H54 (cell line): Measurements from ENCODE around the gene ALS2.

ENCODE experiments used
- DNase-seq: peaks from one replicate; pipeline ENCODE4 v3.0.0; 2011; ENCODE audit warnings: low spot score, mixed read lengths; ENCODE audit not compliant: insufficient read length
- FAIRE-seq: peaks from 3 replicates; lab custom pipeline; 2011; peaks lifted over from hg19 to GRCh38; lab: Jason Lieb, UNC
- POLR2A ChIP-seq: IDR thresholded peaks from 2 replicates; pipeline ENCODE4 v1.6.1; 2011; ENCODE audit warnings: low read depth, mild to moderate bottlenecking, low read length

Gene ALS2

DNA sequence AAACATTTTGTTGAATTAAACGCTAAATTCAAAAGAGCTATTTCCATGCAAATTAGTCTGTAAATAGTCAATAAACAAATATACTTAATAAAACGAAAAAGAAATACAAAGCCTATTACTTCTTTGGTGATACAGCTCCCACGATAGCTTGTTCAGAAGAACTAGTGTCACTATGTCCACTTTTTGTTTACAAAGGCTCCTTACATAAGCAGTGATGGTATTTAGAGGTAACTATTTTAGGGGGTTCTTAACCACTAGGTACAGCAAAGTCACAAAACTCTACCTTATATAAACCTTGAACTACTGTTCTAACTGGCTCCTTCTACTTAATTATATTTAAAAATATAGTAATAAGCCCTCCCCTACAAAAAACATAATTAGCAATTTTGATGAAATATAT is 21.9 kb downstream of the ALS2 start:
- TF ChIP-seq POLR2A = no peak
- FAIRE-seq = no peak
- DNase-seq = no peak

DNA sequence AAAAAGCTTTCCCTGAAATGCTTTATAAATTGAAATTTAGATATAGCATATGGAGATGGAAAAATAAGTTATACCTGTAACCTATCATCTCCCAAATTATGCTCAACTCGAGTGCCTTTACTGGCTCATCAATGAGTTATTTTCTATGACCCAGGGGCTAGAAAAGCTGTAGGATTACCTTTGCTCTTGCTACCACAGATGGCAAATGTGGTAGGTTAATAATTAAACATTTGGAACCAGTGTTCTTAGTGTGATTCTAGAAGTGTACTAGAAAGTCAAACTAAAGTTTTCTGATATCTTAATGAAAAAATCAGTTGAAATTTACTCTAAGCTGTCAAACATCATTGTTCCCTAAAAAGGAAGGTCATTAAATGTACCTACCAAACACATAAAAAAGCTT is 22.5 kb downstream of the ALS2 start:
- DNase-seq (no peak), FAIRE-seq (no peak)
- no peak for TF ChIP-seq POLR2A

DNA sequence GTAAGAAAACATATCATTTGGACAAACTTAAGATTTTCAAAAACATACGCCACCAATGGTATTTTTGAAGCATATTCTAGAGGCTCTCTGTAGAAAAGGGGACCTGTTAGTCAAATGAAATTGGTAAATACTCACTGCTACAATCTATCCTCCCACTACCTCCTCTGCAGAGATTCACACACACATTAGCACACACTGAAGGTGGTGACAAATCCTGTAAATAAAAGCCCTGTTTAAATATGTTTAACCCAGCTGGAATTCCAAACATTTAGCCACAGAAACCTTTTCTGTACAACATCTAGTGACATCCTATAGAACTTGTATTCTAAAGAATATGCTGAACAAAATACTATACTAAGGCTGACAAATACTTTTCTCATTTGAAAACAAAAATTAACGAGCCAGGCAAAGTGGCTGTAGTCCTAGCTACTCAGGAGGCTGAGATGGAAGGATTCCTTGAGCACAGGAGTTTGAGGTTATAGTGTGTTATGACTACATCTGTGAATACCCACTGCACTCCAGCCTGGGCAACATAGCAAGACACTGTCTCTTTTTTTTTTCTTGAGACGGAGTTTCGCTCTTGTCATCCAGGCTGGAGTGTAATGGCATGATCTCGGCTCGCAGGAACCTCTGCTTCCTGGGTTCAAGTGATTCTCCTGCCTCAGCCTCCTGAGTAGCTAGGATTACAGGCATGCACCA is 25.9 kb downstream of the ALS2 start:
- DNase-seq = no peak
- peak; percentile 11 for FAIRE-seq
- no peak for TF ChIP-seq POLR2A

DNA sequence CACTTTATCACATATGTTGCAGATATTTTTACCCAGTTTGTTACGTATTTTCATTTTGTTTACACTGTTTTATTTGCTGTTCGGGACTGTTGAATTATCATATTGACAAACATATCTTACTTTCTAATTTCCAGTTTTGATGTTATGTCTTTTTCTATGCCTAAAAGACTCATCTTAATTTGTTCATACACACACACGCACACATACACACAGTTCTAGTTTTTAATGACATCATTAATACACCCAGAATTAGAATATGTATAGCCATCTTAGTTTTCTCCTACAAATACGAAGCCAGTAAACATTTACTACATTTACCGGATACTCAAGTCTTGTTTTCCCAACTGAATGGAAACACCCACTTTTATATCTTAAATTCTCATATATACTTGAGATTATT is 29.2 kb downstream of the ALS2 start:
- DNase-seq (no peak), FAIRE-seq (peak; percentile 58)
- TF ChIP-seq POLR2A = no peak

DNA sequence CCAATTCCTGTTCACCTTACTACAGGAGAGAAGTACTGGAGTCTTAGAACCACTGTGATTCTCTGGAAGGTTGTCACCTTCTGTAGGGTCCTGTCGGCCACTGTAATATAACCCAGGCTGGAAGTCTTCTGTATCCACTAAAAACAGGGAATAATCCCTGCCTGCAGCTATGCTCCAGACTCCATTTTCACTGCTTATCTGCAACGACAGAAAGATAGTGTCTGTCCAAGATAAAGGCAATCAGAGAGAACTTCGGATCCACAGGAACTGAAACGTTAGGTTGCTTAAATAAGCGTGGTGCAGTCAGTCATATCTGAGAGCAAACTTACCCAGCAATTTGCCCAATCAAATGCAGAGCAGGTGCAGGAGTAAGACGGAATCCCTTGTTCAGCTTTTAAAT is 34.2 kb downstream of the ALS2 start:
- FAIRE-seq = no peak
- TF ChIP-seq POLR2A = no peak
- no peak for DNase-seq

DNA sequence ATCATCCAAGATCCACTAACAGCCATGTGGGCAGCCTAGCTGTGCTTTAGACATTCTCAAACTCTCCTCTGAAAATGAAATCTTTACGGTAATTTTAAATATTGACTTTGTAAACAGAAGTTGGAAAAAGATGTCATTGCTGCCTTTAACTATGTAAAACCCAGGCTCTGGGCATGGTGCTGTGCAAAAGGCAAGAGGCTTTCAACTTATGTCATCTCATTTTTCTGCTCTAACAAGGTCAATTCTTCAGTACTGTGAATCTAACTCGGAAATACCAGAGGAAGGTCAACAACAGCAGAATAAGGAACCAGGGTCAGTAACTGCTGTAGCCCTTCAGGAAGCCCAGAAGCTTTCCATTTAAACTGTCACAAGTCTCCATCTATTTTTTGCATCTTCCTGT is 45.2 kb downstream of the ALS2 start:
- DNase-seq = no peak
- no peak for TF ChIP-seq POLR2A

DNA sequence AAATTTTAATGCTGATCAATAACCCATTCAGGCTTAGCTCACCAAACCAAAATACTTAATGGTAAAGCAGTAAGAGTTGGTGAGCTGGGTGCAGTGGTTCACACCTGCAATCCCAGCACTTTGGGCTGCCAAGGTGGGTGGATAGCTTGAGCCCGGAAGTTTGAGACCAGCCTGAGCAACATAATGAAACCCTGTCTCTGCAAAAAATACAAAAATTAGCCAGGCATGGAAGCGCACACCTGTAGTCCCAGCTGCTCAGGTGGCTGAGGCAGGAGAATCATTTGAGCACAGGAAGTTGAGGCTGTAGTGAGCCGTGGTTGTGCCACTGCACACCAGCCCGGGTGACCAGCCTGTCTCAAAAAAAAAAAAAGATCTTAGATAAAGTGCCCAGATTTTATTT is 46.6 kb downstream of the ALS2 start:
- FAIRE-seq (no peak), DNase-seq (no peak)
- no peak for TF ChIP-seq POLR2A

More for the DNA sequence above, 45.2 kb downstream of the ALS2 start:
- peak; percentile 62 for FAIRE-seq

DNA sequence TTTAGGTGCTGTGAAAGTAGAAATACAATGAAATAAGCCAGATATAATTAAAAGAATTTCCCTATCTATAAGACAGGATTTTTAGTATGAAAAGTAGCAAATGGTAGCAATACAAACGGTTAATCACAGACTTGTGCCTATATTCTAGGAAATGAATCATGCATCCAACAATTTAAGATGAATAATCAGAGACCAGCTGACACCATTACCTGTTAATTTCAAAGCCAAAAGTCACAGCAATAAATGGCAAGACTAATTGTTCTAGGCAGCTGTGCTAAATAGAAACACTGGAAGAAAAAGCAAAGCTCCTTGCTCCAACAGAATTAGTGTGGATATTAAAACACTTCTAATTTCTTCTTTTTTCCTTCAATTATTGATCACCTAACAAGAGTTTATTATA is 47.2 kb downstream of the ALS2 start:
- FAIRE-seq (peak; percentile 61), DNase-seq (no peak)
- TF ChIP-seq POLR2A = no peak

DNA sequence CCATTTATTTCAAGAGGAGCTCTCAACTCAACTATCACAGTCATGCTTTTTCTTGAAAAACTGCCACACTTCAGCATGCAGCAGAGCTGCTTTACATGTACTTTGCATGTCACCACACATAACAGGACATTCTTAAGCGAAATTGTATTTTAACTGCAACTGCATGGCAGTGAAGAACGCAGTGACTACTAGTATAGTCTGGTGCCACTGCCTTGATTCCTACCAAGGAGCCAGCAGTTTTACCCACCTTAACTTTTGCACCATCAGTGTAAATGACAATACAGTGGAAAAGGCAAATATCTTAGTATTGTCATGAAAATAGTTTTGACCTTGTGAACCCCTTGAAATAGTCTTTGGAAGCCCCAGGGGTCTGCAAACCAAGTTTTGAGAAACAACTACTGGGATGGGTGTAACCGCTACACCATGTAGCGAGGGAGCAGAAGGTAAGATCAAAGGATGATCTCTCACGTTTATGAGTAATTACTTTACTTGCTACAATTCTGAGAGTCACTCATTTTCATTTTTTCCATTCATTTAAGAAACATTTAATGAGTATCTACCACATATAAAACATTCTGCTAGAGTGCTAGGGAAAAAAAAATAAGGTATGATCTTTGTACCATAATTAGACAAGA is 50.0 kb downstream of the ALS2 start:
- FAIRE-seq (no peak), DNase-seq (no peak)
- no peak for TF ChIP-seq POLR2A

DNA sequence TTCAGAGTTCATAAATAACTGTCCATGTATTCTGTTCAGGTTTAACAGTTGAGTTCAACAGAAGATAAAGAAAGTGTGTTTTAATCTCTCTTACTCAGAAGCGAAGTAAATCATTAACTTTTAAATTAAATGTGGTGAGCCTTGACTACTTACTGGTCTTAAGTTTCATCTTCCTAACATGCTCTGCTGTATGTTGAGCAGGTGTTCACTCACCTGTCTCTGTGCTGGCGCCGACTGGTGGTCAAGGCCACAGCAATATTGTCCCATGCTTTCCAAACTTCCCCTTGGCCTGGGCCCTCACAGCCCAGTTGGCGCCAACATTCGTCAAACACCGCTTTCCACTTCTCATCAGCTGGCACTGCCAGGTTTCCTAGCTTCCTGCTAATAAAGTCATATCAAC is 65.3 kb downstream of the ALS2 start:
- DNase-seq (no peak), FAIRE-seq (no peak)
- TF ChIP-seq POLR2A = no peak

DNA sequence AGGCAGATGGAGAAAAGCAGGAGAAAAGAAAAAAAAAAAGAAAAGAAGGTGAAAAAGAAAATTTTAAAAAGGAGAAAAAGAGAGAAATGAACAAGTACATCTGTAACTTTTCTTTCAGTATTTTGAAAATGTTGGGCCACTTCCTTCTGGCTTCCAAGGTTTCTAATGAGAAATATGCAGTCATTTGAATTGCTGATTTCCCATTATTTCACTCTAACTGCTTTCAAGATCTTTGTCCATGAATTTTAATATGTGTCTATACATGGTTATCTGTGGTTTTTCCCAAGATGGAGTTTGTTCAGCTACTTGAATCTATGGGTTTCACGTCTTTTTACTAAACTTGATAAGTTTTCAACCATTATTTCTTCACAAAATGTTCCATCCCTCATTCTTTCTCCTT is 68.0 kb downstream of the ALS2 start:
- DNase-seq (no peak), FAIRE-seq (no peak)
- no peak for TF ChIP-seq POLR2A

DNA sequence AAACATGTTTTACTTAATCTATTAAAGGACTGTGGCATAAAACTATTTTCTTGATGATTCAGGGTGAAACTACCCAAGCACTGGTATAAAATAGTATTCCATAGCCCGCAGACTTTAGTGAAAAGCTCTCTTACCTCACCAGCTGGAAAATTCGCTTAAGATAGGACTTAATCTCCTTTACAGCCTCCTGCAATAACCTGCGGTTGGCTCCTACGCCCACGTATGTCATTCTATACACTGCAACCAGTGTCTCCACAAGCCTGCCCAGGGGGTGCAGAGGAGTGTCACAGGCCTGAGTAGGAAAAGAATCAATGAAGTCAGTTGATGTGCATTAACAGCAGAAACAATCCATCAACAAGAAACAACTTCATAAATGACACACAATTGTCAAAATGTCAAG is 71.0 kb downstream of the ALS2 start:
- FAIRE-seq (no peak), DNase-seq (no peak)
- no peak for TF ChIP-seq POLR2A

DNA sequence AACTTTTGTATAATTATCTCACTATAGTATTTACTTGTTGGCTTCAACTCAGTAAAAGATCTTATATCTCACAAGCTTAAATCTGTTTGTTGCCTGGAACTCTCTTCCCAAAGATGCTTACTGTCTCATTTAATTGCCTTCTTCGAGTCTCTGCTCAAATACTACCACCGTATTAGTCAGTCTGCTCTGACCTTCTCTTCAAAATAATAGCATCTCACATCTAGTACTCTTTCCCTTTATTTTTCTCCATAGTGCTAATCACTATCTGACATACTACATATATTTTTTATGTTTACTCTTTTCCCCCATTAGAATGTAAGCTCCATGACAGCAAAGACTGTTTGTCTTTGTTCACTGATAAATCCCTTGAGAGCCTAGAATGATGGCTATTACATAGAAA is 71.7 kb downstream of the ALS2 start:
- no peak for FAIRE-seq
- DNase-seq = no peak
- no peak for TF ChIP-seq POLR2A

DNA sequence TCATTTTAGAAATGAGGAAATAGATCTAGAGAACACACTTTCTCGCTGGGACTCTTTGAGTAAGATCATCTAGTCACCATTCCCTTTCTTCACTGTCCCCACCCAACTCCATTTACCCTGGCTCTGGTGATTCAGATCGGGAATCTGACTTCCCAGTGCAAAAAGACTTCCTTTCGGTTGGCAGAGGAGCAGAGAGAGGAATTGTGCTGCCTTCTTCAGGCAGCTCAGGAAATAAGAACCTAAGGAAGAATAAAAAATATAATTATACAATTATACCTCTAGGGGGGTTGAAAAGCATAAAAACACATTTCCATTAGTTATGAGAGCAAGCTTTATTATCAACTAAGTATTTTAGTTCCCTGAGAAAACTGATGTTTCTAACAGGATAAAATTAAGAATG is 73.0 kb downstream of the ALS2 start:
- peak; percentile 53 for FAIRE-seq
- no peak for TF ChIP-seq POLR2A
- DNase-seq = no peak

DNA sequence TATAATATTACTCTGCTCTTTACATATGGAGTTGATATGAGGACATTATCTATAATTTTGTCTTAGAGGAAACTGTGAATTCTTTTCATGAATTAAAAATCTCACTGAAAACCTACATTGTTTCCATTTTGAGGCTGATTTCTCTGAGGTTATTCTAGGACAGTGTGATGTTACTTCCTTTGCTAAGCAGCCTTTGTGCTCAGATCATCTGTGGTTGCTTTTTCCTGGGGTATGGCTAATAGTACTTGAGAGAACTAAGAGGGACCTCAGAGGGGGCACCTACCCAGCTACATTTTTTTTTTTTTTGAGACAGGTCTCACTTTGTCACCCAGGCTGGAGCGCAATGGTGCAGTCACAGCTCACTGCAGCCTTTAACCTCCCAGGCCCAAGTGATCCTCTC is 73.6 kb downstream of the ALS2 start:
- no peak for TF ChIP-seq POLR2A
- DNase-seq (no peak), FAIRE-seq (no peak)
